DND-41 (cell line): ENCODE results near the gene TRIM24.
"Not testable (repeated sequence)": the region's sequence is repeated elsewhere in the genome, so short reads cannot be mapped to it uniquely, and the experiment has no call there.

Experiments
- EZH2 ChIP-seq: IDR thresholded peaks from 3 replicates; pipeline ENCODE4 v1.6.1; 2012; ENCODE audit warnings: borderline replicate concordance, low read depth, mild to moderate bottlenecking, moderate library complexity, low read length, inconsistent platforms; ENCODE audit not compliant: severe bottlenecking
- TF ChIP-seq, protein P1 (sequence below): IDR thresholded peaks from 2 replicates; pipeline ENCODE4 v1.5.1; 2012; ENCODE audit warnings: borderline replicate concordance, low read length, moderate library complexity, mild to moderate bottlenecking; ENCODE audit not compliant: poor library complexity, severe bottlenecking; ENCODE audit errors: extremely low read depth

GRCh38 chr7:138463291-138463618, 3.2 kb downstream of the TRIM24 start:
- TF ChIP-seq, protein P1, sequence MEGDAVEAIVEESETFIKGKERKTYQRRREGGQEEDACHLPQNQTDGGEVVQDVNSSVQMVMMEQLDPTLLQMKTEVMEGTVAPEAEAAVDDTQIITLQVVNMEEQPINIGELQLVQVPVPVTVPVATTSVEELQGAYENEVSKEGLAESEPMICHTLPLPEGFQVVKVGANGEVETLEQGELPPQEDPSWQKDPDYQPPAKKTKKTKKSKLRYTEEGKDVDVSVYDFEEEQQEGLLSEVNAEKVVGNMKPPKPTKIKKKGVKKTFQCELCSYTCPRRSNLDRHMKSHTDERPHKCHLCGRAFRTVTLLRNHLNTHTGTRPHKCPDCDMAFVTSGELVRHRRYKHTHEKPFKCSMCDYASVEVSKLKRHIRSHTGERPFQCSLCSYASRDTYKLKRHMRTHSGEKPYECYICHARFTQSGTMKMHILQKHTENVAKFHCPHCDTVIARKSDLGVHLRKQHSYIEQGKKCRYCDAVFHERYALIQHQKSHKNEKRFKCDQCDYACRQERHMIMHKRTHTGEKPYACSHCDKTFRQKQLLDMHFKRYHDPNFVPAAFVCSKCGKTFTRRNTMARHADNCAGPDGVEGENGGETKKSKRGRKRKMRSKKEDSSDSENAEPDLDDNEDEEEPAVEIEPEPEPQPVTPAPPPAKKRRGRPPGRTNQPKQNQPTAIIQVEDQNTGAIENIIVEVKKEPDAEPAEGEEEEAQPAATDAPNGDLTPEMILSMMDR: not testable (repeated sequence)
- not testable (repeated sequence) for TF ChIP-seq EZH2
